ENCODE data around the gene PTPN6. TPM values are rescaled to one million over a fixed set of nuclear protein-coding genes. Genes with fewer than 3 reads are reported as not detected.

The PTPN6 gene
- total and polyA plus RNA-seq, 10 of the 15 experiments (the other 5 are each of a cell fraction or from before 2014, with no cell fraction given): 229 to 457 (median 370) TPM

GRCh38 chr12:6963791-6964413 lies 12.7 kb downstream of the PTPN6 start:
- BruUV-seq (replicated peaks): no TSS peak
- ChIA-PET RAD21 (ENCODE audit: unreplicated experiment) (interaction anchor here (1.0 to 13.5 kb wide), 6 partner anchors 9 to 149 kb away, joined by 3 to 426 read pairs (median 8); partner anchors contain the start of genes C12orf57, PTPN6, RNU7-1 and USP5), CTCF (interaction anchor here (1.0 to 13.2 kb wide), 14 partner anchors 10 to 149 kb away, joined by 3 to 645 read pairs (median 7); partner anchors contain the start of genes C12orf57, C1R, C1RL and LPCAT3), POLR2A (interaction anchor here (0.6 to 13.5 kb wide), 3 partner anchors 19 to 973 kb away, joined by 5 to 524 read pairs (median 6); partner anchors contain the start of genes C12orf57, PTPN6 and RNU7-1), SMC1A (ENCODE audit: uncharacterized antibody, unreplicated experiment) (interaction anchor here (0.9 to 13.2 kb wide), 7 partner anchors 10 to 145 kb away, joined by 3 to 395 read pairs (median 3); partner anchors contain the start of genes C12orf57, C1RL, PTPN6 and RNU7-1)
- no peak for DNase-seq (ENCODE audit: low read depth, low spot score)
- Histone ChIP-seq H3K4me1 (ENCODE audit: control insufficient read depth, insufficient read depth, low read length) (peaks cover 49% of the 10 kb centered on the region), H3K4me2 (ENCODE audit: control insufficient read depth, insufficient read depth) (no peak overlapping the region), H3K79me2 (ENCODE audit: control insufficient read depth, insufficient read depth, low read length) (peaks cover 41% of the 10 kb centered on the region), H4K20me1 (ENCODE audit: control insufficient read depth, insufficient read depth) (no peaks in the 10 kb centered on the region), H3K27me3 (replicated peaks in 1 of 2; ENCODE audit: control insufficient read depth in 2 of 2, insufficient read depth in 2 of 2, low read length in 1 of 2) (no peaks in the 10 kb centered on the region), H3K9ac (ENCODE audit: control insufficient read depth, insufficient read depth, low read length) (no peak overlapping the region), H3K9me3 (replicated peaks; ENCODE audit: control insufficient read depth, insufficient read depth, low read length) (no peaks in the 10 kb centered on the region), H3K36me3 (ENCODE audit: control insufficient read depth in 2 of 2, insufficient read depth in 2 of 2, low read length in 1 of 2) (peaks cover 36% of the 10 kb centered on the region in 2 experiments), H2AFZ (ENCODE audit: control insufficient read depth, low read depth, low read length) (no peak overlapping the region), H3K4me3 (no peak overlapping the region), H3K27ac (ENCODE audit: control insufficient read depth, insufficient read depth) (no peak overlapping the region)
- WGBS (ENCODE audit: insufficient coverage, insufficient replicate concordance, low lambda C conversion rate, missing lambda C conversion rate): 75% methylated on average over 16 of the region's 17 CpGs
- FAIRE-seq: no peak
- in situ Hi-C loops (cut with MboI) (loop anchor here (5.0 to 25.0 kb wide), 2 partner anchors 148 to 1673 kb away; no protein-coding TSS in a partner anchor), intact Hi-C loops (cut with micrococcal nuclease; ENCODE audit: unreplicated experiment) (loop anchor here (5.0 kb wide), 1 partner anchor 148 kb away; no protein-coding TSS in a partner anchor)
- ATAC-seq: no peak
- TF ChIP-seq JUND (IDR thresholded peaks at IDR 0.05; ENCODE audit: low read depth, low read length) (no peak), YY1 (IDR thresholded peaks at IDR 0.05; ENCODE audit: low read depth, low read length) (peak; percentile 40; the same call in 1 of the 2 replicates), ZNF24 (IDR thresholded peaks at IDR 0.05) (no peak), CTCF (IDR thresholded peaks at IDR 0.05 in 2 of 3, conservative IDR thresholded peaks at IDR 0.05 in 1 of 3; ENCODE audit: control insufficient read depth in 2 of 3, extremely low read depth in 1 of 3, insufficient read depth in 1 of 3, low read depth in 3 of 3, low read length in 3 of 3) (no peak), GABPA (IDR thresholded peaks at IDR 0.05; ENCODE audit: low read depth) (no peak)

Measured in GM12878 (cell line).